ENCODE data around the gene PLA2G4C. TPM values are rescaled to one million over a fixed set of nuclear protein-coding genes. Genes with fewer than 3 reads are reported as not detected.

PLA2G4C gene, protein sequence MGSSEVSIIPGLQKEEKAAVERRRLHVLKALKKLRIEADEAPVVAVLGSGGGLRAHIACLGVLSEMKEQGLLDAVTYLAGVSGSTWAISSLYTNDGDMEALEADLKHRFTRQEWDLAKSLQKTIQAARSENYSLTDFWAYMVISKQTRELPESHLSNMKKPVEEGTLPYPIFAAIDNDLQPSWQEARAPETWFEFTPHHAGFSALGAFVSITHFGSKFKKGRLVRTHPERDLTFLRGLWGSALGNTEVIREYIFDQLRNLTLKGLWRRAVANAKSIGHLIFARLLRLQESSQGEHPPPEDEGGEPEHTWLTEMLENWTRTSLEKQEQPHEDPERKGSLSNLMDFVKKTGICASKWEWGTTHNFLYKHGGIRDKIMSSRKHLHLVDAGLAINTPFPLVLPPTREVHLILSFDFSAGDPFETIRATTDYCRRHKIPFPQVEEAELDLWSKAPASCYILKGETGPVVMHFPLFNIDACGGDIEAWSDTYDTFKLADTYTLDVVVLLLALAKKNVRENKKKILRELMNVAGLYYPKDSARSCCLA
- 2.0 TPM for polyA plus RNA-seq (2013, experiment 1 of 2; ENCODE audit: insufficient read length)
- polyA plus RNA-seq (2013, experiment 2 of 2; ENCODE audit: insufficient read length) = 5.1 TPM

DNA sequence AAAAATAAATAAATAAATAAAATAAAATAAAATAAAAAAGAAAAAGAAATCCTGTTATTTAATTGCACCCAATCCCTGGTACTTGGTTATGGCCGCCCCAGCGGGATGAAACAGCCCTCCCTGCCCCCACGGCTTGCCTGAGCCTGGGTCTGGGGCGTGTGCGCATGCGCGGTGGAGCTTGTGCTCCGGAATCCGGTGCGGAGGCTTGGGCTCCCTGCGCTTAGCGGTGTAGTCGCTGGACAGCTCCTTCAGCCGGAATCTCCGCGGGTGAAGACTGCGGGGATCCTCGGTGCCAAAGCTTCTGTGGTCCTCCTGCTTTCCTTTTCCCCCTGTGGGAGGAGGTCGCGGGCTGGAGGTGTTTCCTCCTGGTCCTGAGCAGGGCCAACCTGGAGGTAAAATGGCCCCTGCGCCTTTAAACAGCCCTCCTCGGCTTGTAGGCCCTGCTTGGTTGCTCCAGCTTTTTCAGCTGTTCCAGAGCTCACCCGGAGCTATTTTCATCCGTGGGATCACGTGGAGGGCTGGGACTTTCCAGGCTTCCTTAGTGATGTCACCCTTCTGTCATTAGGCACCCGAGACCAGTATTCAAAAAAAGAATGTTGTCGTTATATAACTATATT, at the start of gene PLA2G4C:
Gene PLA2G4C (minus strand): TSS at position 468 of the 617 bp plus-strand sequence. CDS start 4,288 bp downstream, outside the sequence.
- peak; percentile 88 for DNase-seq

DNA sequence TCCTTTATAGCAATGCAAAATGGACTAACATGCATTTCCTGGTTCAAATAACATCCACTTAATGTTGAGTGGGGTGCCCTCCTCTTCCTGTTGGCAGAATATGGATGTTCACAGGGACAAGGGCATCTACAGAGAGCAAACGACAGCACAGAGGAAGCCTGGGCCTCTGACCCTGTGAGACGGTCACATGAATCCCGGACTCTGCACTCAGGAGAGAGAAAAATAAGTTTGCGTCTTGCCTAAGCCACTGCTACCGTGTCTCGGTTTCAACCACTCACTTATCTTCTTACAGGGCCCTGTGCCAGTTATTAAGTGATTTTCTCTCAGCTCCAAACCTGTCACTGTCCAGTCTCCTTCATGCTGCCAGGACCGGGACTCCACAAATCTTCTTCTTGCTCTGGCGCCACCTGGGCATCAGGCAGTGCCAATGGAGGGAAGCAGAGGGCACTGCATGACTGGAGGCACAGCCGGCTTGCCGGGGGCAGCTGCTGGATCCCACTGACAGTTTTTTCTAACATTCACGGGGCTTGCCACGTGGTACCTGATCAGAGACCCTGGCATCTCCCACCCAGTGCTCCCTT, 47.7 kb upstream of the PLA2G4C start:
- no peak for DNase-seq

DNA sequence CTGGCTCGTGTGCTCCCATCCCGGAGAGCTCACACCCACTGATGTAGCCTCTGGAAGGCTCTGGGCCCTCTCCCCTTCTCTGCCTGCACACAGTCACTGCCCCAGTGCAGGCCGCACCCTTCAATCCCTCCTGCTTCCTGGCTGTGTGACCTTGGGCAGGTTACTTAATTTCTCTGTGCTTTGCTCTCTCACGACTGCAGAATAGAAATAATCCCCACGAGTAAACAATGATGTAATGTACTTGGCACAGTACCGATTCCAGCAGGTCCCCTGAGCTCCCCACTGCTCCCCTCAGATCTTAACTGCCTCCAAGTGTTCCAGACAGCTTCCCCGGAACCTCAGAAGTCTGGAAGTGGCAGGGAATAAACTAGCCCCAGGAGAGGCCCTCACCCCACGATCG, 43.4 kb upstream of the PLA2G4C start:
- DNase-seq = no peak

DNA sequence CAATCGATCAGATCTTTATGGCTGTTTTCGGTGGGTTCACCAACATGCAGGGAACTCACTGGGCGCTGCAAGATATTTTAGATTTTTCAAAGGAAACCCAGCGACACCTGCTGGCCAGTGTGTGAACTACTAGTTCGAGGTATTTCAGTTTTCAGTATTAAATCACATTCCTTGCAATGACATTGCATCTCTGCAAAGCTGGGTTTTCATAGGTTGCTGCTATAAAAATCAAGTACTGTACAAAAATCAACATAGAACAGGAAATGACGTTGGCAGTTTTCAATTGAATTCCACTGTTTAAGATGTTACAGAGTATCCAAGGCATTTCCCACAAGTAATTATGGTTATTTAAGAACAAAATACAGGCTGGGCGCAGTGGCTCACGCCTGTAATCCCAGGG, 41.9 kb upstream of the PLA2G4C start:
- peak; percentile 58 for DNase-seq

DNA sequence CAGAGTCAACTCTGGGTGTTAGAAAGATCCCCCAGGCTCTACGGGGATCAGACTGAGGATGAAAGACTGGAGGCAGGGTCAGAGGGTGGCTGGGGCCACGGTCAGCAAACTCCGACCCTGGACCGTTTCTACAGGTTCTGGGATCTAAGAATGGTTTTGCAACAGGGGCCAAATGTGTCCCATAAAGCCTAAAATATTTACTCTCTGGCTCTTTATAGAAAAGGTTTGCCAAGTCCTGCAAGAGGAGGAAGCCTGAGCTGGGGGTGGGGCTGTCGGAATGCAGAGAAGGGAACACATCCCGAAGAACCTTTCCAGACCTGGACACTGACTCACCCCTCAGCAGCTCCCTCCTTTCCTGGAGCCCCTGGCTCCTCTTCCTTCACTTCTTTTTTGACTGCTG, 38.8 kb upstream of the PLA2G4C start:
- DNase-seq = no peak

DNA sequence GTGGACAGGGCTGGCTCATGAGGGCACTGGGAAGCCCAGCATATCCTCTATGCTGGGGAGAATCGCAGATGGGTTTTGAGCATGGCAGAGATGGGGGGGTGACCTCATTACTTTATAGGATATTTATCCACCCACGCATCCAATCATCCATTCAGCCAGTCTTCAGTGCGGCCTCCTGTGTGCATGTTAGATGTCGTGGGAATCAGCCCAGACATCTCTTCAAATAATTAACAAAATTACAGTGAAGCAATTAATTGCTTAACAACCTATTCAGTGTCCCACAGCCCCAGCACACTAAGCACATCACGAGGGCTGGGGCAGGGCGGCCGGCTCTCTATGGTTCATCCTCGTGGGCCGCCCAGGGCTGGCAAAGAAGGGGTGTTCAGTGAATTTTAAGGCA, 38.0 kb upstream of the PLA2G4C start:
- no peak for DNase-seq

DNA sequence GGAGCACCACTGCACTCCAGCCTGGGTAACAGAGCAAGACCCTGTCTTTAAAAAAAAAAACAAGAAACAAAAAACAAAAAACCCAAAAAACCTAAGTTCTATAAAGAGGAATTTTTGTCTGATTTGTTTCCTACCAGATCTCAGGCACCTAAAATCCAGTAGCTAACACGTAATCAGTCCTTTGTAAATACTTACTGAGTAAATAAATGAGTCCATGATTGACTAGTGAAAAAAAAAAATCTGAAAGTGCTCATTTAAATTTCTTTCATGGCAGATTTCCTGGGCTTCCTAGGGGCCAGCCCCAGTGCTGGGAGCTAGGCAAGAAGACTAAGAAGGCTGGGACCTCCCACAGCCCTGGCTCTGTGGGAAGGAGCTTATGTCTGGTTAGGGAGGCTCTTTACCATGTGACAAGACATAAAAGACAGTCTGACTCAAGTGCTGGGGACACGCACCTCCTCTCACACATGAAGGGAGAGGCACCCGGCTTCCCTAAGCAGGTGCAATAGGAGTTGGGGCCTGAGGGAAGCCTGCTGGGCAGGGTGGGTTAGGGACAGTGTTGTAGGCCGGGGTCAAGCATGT, 37.1 kb upstream of the PLA2G4C start:
- DNase-seq = no peak

DNA sequence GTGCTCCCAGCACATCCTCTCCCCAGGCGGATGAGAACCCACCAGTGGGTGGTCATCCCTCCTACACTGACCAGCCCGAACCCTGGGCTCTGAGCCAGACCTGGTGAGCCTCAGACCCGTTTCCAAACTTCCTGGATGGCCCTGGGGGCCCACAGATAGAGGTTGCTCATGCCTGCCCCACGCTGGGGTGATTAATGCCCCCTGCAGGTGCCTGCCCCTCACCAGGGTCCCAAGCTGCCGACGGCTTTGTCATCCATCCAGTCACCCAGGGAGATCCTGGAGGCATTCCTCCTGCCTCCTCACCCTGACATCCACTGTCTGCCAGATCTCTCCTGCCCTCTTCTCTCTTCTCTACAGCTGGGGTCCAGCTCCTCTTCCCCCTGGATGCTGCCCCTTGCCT, 28.4 kb upstream of the PLA2G4C start:
- DNase-seq = no peak

DNA sequence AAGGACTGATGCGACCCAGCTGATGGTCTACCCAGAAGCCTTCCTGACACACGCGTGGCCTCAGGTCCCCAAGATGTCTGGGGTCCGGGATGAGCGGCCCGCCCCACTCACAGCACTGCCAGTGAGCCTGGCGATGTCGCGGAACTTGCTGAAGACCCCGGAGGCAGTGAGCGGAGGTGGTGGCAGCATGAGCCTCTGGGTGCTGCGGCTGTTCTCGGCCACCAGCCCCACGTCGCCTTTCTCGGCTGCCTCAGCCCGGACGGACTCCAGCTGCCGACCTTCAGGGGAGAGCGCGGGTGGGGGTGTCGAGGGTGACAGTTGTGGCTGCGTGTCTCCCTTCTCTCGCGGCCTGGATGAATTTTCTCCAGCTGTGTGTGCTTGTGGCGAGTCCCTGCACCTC, 26.8 kb upstream of the PLA2G4C start:
- DNase-seq = no peak

DNA sequence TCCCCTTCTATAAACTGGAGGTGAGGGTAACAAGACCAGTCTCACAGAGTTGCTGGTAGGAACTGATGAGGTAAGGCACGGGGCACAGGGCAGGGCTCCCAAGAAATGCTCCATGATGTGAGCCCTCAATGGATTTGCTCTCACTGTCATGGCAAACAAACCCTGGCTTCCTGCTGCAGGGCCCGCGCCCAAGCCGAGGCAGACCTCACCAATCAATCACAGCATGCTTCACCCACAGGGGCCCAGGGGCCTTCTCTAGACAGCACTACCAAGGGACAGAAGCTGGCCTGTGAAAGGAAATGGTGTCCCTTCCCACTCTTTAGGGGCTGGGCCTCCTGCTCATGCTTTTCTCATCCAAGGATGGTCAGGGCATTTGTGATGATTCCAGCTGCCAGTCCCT, 25.9 kb upstream of the PLA2G4C start:
- no peak for DNase-seq

DNA sequence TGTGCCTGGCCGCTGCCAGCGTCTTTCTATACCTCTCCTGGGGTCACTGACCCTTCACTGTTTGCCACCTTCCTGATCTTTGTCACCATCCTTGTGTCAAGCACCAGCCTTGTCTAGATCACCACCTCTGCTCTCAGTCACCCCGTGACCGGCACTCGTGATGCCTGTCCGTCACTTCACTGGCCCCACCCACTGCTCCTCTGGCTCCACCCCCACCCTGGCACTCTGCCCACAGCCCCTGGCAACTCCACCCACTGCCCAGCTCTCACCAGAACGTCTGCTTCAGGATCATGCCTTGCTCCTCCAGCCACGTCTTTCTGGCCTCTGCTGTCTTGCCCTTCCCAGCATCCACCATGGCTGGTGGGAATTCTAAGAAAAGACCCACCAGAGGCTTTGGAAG, 24.8 kb upstream of the PLA2G4C start:
- no peak for DNase-seq

DNA sequence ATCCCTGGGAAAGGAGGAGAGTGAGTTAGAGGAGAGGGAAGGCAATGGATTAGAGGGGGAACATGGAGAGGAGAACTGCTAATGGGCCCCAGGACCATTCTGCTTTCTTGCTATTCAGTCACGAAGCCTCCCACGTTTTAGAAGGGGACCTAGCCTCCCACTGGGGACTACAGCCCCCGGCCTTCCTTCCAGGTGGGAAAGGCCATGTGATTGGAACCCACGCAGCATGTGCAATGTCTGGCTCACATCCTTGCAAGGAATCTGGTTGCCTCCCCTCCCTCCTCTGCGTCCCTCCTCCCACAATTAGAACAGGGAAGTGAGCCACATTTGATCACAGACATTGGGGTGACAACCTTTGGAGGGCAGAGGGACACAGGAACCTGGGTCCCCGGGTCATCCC, 22.5 kb upstream of the PLA2G4C start:
- no peak for DNase-seq

DNA sequence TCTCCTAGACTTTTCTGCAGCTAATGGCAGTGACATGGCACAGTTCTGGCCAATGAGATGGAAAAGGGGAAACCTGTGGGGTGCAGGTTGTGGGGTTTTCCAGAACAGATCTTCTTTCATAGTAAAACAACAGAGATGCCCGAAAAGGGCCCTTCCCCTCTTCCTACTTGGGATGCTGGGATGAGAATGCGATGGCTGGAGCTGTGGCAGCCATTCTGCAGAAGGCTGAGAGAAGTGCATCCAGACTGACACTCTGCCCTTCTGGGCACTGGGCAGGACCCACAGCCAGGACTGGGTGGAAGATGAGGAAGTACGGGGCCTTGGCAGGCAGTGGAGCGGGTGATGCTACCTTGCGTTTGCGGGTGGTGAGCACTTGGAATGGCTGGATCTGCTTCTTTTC, 16.9 kb upstream of the PLA2G4C start:
- DNase-seq = no peak

DNA sequence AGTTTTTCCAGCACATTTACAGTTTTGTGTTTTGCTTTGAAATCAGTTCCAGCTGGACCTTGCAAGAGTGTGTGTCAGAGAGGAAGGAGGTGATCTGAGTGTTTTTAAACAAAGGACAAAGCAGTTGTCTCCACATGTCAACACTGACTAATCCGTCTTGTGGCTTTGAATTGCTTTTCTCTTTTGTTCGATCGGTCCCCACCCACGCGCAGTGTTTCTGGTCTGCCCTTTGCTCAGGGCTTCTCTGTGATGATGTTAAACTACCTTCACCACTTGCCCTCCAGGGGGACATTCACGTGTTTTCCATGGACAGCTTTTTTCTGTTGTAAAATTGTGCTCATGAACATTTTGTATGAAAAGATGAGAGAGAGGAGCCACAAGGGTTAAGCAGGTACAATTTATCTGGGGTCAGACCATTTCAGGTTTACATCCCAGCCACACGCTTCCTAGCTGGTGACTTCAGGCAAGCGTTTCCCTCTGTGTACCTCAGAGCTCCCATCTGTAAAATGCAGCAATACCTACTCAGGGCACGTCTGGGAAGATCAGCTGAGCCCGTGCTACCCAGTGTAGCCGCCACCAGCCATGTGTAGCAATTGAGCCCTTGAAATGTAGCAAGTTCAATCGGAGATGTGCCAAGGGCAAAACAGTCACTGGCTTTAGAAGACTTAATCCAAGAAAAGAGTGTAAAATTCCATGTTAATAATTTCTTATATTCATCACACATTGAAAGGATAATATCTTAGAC, 13.5 kb upstream of the PLA2G4C start:
- peak; percentile 47 for DNase-seq

DNA sequence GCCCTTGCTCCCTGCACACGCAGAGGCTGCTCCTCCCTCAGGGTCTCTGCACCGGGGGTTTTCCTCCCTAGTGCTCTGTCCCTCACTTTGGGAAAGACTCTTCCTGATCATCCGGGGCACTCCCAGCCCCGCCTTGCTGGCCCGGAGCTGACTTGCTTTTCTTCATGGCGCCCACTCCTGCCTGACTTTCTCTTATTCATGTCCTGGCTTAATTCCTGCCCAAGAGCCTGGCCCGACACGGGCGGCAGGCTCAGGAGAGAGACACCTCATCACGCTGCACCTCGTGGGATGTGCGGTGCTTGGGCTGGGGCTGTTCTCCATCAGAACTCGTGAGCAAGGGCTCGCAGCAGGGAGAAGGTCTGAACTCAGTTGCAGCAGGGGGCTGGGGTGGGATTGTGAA, 11.8 kb upstream of the PLA2G4C start:
- DNase-seq = no peak

DNA sequence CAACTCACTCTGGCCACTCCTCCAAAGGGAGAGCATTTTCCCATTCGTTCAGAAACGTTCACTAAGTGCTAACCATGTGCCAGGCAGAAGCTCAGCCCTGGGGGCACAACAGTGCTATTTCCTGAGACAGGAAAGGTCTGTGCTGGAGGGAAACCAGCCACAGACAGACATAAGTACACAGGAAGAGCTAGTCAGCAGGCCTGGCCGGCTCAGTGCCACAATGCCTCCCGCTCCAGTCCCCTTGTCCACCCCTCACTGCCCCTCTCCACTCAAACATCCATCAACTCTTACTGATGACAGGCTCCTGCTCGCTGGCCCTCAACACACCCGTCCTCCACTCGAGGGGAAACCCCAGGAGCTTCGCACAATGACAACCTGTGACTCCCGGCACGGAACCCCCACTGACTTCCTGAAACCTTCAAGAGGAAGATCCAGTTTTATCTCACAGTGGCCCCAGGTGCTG, 11.3 kb upstream of the PLA2G4C start:
- no peak for DNase-seq

DNA sequence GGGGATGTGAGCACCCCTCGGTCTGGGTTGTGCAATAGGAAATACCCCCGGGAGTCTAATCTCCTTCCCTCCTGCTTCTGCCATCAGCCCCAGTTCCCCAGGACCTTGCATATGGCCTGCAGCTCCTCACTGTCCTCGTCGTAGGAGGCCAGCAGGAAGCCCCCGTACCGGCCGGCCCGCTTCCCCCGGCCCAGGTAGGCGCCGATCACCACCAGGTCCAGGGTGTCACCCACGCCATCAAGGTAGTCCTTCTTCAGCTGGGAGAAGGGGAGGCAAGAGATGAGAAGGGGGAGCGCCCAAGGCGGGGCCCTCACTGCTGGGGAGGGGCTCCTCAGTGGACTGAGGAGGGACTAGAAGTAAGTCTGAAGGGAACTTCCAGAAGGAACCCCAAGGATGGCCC, 10.4 kb upstream of the PLA2G4C start:
- DNase-seq = no peak

DNA sequence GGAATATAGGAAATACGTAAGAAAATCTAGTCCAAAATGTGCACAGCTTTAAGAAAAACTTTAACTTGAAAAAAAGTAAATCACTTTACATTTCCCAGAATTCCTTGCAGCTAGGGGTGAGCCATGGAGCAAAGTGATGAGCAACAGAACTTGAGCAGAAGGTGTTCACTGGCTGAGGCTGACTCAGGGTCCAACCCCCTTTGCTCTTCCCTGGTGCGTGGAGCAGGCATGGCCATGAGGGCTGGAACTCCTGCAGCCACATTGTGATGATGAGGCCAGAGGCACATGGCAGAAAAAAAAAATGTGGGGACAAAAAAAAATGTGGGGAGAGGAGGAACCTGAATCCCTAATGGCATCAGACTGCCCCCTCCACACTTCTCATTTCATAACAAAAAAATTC, 9.9 kb upstream of the PLA2G4C start:
- DNase-seq = no peak

DNA sequence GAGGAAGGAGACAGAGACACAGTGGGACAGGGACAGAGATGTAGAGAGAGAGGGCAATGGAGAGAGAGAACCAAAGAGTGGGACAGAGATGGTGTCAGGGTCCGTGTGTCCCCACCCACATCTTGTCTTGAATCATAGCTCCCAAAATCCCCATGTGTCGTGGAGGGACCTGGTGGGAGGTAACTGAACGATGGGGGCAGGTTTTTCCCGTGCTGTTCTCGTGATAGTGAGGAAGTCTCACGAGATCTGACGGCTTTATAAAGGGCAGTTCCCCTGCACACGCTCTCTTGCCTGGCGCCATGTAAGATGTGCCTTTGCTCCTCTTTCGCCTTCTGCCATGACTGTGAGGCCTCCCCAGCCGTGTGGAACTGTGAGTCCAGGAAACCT, 7.5 kb upstream of the PLA2G4C start:
- no peak for DNase-seq

DNA sequence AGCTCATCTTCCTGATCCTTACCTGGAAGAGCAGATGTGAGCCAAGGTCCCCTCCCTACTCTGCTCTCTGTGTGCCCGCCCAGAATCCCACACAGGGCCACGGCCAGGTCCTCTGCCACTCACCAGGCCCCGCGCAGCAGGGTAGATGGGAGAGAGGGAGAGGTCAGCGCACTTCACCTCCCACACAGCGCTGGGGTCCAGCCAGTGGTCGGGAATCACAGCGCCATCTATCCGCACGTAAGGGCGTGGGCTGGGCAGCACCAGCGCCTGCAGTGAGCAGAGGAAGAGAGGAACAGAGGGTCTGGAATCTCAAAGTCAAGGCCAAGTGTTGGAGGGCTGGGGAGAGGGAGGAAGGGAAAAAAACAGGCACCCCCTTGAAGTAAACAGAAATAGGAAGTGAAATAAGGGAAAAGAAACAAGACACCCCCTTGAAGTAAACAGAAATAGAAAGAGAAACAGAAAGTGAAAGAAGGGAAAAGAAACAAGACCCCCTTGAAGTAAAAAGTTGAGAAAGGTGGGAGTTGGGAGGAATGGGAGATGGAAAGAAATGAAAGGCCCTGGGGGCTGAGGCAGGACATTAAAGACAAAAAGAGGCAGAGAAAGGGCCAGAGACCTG, 7.0 kb upstream of the PLA2G4C start:
- no peak for DNase-seq

DNA sequence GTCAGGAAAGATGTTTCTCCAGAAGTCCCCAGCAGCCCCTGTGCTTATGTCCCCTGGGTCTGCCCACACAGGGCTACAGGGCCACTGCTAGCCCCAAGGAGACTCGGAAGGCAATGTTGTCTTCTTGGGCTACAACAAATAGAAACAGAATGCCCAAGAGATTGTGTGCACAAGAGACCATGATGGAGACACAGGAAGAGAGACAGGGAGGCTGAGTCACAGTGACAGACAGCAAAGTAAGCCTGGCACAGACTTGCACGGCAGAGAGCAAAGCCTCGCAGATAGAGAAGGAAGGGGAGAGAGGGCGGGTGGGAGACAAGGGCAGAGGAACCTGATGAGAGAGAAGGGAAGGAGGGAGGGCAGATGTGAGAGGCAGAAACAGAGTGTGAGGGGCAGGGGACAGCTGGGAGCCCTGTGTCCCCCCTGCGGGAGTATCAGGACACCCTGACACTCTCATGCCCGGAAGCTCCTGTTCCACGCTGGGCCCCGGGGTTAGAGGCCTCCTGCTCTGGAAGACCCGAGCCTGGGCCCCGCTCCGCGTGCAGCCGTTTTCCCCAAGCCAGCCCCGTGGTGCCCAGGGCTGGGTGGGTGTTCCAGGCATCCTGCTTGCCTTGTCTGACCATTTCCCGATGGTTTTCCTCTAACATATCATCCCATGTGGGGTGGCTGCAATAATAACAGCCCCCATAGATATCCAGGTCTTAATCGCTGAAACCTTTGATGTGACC, 2.7 kb upstream of the PLA2G4C start:
- DNase-seq = no peak
